T follicular helper cell (primary cell): ENCODE results near the gene NEU2.

Experiments
- DNase-seq: peaks from one replicate; pipeline ENCODE4 v3.0.0-alpha.2; 2020; ENCODE audit warnings: low read depth
- total RNA-seq, 2 experiments: gene quantifications; one replicate each; lab custom pipeline; 2026; lab: John Stamatoyannopoulos, UW

The NEU2 gene
- 0 reads per million in 2 experiments for total RNA-seq

DNA sequence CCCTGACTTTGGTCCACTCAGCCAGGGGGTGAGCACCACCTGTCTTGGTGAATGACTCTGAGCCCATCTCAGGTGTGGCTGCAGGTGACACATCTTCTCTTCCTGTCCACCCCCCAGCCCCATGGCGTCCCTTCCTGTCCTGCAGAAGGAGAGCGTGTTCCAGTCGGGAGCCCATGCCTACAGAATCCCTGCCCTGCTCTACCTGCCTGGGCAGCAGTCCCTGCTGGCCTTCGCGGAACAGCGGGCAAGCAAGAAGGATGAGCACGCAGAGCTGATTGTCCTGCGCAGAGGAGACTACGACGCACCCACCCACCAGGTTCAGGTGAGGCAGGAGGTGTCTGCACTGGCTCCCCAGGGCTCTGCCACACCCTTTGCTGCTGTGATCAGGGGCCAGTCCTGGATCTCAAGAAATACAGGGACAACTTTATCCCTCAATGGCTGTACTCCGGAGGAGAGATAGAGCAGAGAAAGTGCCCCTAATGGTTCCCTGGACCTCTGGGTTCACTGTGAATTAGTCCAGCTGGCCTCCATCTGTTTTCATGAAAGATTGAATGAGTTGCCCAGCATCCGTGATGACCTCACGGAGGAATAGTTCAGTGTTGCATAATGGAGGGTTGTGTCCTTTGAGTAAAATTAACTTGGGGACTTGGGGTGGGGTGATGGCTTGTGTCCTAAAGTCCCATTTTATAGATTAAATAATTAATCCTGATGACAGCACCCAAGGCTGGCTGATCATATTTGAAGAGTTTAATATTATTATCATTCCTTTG lies at the start of gene NEU2:
Gene NEU2, plus strand, starts transcription at position 122 of the 770 bp plus-strand sequence. Its CDS starts 0 bp downstream, at position 122.
- no peak for DNase-seq

DNA sequence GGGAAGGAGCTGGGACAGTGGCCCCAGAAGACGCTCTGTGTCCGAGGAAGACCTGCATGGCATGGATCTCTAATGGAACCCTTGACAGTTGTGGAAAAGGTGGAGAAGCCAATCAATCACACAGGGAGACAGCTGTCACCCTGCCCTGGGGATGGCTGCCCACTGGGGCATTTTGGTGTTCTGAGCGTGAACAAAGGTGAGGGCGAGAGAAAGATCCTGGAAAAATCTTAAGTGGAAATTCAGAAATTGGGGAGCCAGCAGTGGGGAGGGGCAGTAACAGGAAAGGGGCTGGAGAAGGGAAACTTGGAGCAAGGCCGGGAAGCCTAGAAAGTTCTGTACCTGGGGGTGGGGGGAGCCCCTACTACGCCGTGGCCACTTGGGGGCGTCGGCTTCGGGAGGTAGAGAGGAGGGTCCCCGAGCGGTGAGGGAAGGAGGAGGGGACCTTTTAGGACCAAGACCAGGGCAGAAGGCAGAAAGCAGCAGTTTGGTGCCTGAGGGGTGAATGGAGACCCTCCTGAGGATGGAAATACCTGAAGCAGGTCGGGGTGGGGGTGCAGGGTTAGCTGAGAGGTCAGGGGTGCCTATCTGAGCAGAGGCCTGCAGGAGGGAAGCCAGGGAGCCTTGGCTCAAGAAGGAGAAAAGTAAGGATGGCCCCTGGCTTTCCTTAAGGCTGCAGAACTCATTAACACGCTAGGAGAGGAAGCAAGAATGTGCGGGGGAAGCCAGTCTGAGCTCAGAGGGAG lies 49.4 kb upstream of the NEU2 start:
- no peak for DNase-seq

DNA sequence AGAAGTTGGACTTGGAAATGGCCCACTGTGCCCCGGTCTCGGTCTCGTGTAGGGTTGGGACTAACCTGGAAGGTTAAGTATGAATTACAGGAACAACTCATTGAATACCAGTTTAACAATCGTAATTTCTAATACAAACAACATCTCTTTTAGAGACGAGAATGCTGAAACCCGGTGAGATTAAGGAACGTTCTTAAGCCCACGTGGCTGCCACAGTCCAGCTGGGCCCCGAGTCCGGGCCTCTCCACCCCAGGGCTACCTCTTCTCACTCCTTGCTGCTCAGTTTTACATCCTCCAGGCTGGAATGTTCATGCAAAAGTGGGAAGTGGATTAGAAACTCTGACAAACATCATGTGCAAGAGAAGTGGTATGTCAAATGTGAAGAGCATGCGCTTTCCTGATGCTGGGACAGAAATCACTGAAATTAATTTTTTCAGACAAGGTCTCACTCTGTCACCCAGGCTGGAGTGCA lies 48.8 kb upstream of the NEU2 start:
- DNase-seq = no peak

DNA sequence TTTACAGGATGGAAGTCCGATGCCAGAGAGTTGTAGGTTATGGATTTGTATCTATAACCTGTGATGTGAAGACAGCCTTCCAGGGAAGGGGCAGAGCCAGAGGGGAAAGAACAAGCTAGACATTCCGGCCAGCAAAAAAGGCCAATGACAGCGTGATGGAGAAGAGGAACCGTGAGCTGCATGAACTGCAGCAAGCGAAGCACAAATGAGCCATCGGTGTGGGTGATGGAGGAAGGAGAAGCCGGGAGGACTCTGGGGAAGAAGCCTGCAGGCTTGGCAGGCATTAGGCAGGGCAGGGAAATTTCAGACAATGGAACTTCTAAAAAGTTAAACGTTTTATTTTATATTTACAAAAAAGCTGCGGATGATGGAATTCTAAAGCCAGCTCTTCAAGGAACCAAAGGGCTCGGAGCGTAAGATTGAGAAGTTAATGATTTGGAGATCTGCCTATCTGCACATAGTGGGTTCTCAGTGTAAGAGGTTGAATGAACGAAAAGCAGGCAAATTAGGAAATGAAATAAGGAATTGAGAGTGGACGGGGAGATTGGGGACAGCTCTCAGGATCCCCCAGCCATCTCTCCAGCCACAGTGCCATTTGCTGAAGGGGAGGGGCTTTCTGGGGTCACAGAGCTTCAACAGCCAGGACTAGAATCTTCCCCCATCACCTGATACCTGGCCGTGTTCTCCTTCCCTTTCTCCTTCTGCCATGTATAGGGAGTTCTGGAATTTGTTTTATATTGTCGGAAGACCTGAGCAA lies 47.8 kb upstream of the NEU2 start:
- no peak for DNase-seq

DNA sequence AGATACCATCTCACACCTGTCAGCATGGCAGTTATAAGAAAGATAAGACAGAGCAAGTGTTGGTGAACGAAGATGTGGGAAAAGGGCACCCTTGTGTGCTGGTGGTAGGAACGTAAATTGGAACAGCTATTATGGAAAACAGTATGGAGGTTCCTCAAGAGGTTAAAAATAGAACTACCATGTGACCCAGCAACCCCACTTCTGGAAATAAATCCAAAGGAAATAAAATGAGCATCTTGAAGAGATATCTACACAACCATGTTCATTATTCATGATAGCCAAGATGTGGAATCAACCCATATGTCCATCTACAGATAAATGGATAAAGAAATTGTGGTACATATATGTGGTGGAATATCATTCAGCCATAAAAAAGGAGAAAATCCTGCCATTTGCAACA lies 46.3 kb upstream of the NEU2 start:
- no peak for DNase-seq

DNA sequence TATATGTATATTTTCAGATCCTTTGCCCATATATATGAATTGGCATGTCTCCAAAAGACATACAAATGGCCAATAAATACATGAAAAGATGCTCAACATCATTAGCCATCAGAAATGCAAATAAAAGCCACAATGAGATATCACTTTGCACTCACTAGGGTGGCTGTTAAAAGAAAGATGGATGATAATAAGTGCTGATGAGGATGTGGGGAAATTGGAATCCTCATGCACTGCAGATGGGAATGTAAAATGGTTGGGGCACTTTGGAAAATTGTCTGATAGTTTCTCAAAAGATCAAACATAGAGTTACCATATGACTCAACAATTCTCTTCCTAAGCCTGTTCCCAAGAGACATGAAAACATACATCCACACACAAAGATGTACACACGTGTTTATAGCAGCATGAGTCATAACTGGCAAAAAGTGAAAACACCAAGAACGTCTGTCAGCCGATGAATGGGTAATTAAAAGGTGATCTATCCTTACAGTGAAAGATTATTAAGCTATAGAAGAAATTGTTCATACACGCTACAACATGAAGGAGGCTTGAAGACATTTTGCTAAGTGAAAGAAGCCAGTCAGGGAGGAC lies 39.1 kb upstream of the NEU2 start:
- no peak for DNase-seq

DNA sequence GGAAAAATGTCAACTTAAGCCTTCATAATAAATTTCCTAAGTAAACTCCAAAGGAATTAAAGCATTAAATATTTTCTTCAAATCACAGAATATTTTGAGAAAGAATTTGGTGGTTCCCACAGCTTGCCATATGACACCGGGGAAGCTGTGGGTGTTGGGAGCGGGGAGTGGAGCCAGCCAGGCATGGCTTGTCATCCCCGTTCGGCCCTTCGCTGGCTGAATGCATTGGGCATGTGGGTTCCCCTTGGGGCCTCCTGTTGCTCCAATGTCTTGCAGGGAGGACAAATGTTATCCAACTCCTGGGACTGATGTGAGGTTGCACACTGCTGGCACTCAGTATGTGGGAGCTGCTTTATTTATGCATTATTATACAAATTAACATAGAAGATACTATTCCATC lies 38.0 kb upstream of the NEU2 start:
- DNase-seq = no peak

DNA sequence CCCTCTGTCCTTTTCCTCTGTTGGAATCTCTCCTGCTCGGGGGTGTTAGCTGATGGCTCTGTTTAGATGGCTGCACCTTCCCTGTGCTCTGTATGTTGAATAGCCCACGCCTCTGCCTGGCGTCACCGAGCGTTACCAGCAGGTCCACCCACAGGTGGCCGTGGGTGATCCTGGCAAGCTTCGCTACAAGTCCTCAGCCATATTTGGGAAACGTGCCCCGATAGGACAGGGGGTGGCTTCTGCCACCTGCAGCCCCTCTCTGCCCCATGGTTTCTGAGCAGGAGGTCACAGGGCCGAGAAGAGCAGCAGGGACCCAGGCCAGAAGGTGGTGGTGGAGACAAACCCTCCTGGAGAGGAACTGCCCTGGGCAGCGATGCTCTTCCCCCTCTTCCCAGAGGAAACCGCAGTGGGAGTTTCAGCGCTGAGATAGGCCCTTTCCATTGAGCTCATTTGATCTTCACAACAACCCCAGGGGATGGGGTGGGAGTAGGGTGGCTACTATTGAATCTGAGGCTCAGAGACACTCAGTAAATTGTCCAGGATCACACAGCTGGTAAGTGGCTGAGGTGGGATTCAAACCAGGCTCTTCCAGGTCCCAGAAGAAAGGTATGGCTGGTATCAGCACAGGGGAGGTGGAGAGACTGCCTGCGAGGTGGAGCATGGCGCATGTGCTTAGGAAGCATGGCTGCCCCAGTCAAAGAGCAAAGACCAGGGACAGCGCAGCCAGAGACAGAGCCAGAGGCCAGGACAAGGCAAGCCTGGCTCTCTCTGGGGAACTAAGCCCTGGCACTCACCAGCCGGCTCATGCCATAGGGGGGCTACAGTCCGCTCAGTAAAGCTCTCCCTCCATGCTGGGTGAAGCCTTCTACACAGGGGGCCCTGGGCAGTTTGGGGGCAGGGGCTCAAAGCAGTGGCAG lies 34.5 kb upstream of the NEU2 start:
- no peak for DNase-seq

DNA sequence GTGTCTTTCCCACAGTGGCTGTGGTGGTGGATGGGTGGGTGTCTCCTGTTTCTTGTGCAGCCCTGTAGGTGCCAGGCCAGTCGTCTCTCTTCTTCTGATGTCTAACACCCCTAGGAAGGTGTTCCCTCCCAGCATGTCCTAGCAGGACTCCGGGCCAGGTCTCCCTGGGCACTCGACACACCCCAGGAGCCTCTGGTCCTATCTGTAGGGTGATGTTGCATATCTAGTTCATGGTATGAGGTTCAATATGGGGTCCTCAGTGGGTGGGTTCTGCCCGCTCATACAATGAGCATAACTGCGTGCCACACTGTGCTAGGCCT lies 33.8 kb upstream of the NEU2 start:
- DNase-seq = no peak

DNA sequence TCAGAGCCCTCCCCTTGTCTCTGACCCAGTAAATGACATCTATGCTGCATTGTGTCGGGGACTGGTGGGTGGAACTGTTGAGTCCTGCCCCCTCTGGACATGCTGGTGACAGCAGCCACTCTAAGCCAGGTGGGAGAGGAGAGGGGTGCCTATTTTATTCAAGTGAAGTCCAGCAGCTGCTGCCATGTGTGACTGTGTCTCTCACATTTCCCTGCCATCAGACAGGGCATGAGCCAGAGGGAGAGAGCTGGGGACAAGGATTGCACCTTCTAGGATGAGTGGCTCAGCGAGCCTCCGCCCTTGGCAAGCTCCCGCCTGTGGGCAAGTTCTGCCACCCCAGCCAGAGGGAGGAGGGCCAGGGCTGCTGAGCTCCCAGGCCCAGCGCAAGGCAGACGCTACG lies 33.1 kb upstream of the NEU2 start:
- no peak for DNase-seq

DNA sequence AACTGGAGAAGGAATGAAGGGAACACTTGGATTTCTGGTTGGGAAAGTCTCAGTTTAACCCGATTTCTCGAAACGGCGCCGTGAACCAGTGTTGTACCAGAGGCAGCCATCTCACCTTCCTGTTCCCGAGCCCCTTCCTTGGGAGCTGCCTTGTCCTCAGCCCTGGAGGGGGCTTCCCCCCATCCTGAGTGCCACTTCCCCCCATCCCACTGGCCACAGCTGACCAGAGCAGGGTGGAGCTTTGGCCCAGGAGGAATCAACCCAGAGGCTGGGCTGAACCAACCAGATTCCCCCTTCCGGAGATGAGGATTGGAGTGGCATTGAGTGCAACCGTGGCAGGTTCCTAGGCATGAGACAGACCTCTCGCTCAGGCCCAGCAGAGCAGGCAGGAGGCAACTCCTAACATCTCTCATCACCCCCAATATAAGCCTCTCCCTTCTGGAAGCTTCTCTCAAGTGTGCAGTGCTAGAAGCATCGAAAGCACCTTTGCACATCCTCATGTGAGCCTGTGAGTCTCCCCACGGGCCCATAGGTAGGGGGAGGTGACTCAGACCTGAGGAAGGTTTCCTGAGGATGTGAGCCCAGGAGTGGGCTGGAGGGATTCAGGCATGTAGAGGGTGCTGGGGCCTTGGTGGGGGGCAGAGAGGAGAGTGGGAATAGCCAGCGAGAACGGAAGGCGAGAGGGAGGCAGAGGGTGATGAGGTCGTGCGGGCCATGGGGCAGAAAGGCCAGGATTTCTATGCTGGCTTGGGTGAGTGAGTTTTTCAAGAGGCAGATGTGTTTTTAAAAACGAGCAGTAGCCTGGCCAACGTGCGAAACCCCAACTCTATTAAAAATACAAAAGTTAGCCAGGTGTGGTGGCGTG lies 31.4 kb upstream of the NEU2 start:
- no peak for DNase-seq

DNA sequence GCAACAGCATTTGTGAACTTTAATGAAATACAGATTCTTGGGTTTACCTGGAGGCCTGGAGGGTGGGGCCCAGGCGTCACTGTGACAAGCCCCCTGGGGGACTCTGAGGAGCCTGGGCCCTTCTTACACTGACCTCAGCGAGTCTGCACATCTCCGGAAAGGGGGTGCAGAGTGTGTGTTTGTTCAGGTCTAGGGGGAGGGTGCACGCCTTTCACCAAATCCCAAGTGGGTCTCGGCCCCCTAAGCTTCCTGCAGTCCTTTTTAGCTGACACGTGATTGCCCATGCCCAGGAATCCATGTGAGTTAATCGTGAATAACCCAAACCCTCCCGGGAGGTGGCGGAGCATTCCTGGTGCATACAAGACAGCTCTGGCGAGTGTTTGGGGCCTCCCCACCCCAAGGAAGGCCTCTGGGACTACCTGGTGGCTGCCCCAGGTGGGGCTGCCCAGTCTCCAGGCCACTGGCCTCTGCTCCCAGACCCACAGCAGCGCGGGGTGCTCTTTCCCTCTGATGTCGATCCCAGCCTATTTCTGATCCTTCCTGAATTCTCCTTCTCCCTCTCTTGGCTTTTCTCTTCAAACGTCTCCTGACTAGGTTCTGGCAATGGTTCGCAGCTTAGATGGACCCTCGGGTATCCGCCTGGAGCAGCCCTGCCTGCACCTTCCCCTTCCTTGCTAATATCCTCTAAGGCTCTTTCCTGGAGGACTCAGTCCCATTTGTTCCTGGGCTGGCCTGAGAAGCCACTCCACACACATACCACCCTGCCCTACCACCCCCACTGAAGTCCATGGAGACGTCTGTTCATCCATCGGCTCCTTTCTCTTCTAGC lies 29.4 kb upstream of the NEU2 start:
- DNase-seq = no peak

DNA sequence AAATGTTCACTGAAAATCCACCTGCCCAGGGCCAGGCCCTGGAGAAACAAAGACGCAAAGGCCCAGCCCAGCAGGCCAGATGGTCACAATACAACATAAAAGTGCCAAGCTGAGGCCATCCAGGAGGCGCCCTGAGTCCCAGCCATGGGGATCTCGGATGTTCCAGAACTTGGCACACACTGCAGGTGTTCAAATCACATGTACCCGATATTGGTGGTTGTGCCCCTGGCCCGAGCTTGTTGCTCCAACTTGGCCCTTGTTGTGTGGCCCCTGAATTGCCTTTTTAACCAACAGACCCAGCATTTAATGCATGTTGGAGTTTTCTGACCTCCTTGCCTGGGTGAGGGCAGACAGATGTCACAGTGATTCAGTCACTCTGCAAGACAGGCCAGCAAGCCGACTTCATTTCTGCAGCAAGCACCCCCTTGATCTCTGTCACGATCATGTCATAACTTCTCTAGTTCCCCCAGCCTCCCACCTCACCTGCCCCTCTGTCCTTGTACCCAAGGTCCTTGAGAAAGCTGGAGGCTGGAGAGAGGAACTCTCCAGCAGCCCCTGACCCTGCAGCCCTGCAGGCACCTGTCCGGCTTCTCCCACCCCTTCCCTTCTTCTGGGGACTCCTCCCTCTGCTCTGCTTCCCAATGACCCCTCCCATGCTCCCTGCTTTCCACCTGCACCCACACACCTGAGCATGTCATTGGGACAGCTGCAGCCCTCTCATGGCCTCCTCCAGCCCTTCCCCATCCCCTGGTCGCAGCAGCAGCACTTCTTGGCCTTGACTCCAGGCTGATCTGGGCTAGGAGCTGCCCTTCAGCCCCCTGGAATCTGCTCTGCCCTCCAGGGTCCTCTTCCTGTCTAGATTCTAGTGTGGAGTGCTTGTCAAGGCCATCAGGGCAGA lies 28.6 kb upstream of the NEU2 start:
- no peak for DNase-seq

DNA sequence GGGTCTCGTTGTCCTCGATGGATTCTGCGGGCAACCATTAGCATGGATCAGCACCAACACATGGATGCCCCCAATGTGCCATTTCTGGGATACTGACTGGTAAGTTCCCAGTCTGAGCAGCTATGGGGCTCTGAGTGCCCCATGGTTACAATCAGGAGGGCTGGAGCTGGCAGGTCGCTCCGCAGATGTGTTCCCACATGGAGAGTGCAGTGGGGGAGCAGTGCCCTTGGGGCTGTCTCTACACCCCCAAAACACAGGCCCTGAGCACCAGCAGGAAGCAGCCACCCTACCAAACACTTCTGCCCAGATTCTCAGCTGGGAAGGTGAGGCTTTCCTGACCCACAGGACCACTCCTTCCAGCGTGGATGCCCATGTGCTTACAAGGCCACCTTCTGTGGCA lies 27.4 kb upstream of the NEU2 start:
- DNase-seq = no peak

DNA sequence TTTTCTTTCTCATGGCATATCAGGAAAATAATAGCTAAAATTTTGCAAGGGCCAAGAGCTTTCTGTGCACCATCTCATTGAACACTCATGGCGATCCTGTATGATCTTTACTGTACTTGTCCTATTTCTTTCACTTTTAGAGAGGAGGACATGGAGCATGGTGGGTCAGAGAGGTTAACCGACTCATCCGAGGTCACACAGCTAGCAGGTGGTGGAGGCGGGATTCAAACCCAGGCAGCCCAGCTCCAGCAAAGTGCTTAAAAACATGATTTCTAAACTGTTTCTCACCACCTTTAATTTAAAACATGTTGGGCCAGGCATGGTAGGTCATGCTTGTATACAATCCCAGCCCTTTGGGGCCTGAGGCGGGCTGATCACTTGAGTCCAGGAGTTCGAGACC lies 25.8 kb upstream of the NEU2 start:
- no peak for DNase-seq

DNA sequence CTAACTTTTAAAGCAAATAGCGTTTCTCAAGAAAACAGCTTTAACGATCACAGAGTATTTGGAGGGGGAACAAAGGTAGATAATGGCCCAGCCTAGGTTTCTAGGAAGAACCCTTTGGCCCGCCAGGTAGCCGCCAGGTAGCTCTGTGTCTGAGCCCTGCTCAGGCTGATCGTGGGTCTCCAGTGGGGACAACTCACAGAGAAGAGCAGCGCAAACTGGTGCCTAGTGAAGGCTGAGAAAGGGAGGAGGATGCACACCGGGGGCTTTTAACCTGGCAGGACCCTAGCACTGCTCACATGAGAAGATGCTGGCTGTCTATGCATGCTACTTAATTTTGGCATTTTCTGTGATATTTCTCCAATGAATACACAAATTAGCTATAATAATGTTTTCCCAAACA lies 25.2 kb upstream of the NEU2 start:
- no peak for DNase-seq

DNA sequence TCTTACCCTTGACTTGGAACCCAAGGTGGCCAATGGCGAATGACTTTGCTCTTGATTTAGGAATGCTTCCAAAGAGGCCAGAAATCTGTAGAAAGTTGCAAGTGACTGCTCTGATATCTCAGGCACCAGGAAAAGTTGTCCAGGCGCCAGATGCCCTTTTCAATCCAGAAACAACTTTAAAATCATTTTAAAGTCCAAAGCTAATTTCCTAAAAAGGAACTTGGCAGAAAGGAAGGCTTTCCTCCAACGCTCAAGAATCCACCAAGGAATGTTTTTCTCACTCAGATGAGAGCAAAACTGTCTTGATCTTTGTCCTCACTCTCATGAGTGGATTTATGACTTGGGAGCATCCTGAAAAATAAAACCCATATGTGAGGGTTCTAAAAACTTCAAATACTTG lies 24.7 kb upstream of the NEU2 start:
- DNase-seq = no peak

DNA sequence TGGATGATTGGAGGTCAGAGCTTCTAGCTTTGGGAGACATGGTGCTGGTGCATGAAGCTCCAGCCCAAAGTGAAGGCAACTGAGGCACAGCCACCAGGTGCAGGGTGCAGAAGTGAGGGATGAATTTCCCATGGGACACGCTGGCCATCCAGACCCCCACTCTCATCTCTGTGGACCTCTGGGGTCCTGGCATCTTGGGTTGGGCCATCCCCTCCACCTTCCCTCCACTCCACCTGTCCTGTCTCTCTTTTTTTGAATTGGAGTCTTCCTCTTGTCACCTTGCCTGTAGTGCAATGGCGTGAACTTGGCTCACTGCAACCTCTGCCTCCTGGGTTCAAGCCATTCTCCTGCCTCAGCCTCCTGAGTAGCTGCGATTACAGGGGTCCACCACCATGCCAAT lies 22.8 kb upstream of the NEU2 start:
- no peak for DNase-seq
